Subcutaneous abdominal adipose tissue (tissue), 5 donors: ENCODE measurements around the gene CXXC1.

Experiments
- H3K27ac ChIP-seq: one replicate; pipeline ENCODE4 v1.7.0; 2013; ENCODE audit warnings: low read depth, mild to moderate bottlenecking, inconsistent platforms, low read length, moderate library complexity
- H3K27me3 ChIP-seq, 5 donors: one replicate each; pipeline ENCODE4 v1.7.0; 2013; ENCODE audit warnings: low read length in 5 of 5, inconsistent platforms in 1 of 5; ENCODE audit not compliant: control insufficient read depth in 5 of 5, insufficient read depth in 4 of 5
- H3K36me3 ChIP-seq, 5 donors: one replicate each; pipeline ENCODE4 v1.7.0; 2013; ENCODE audit warnings: low read length in 5 of 5; ENCODE audit not compliant: control insufficient read depth in 5 of 5, insufficient read depth in 5 of 5
- H3K4me1 ChIP-seq, 5 donors: one replicate each; pipeline ENCODE4 v1.7.0; 2013; ENCODE audit warnings: low read length in 5 of 5, mild to moderate bottlenecking in 3 of 5, moderate library complexity in 1 of 5; ENCODE audit not compliant: control insufficient read depth in 5 of 5, insufficient read depth in 5 of 5
- H3K4me3 ChIP-seq, 5 donors: one replicate each; pipeline ENCODE4 v1.7.0; 2013; ENCODE audit warnings: low read length in 5 of 5, low read depth in 1 of 5
- H3K9ac ChIP-seq, 5 donors: one replicate each; pipeline ENCODE4 v1.7.0; 2013; ENCODE audit warnings: low read length in 5 of 5, mild to moderate bottlenecking in 4 of 5, moderate library complexity in 3 of 5
- H3K9me3 ChIP-seq, 5 donors: one replicate each; pipeline ENCODE4 v1.7.0; 2013; ENCODE audit warnings: low read length in 5 of 5; ENCODE audit not compliant: control insufficient read depth in 5 of 5
- donor health status: healthy.
- donor health status: healthy.
- donor health status: healthy.
- donor health status: healthy.
- donor health status: healthy.

The CXXC1 gene

DNA sequence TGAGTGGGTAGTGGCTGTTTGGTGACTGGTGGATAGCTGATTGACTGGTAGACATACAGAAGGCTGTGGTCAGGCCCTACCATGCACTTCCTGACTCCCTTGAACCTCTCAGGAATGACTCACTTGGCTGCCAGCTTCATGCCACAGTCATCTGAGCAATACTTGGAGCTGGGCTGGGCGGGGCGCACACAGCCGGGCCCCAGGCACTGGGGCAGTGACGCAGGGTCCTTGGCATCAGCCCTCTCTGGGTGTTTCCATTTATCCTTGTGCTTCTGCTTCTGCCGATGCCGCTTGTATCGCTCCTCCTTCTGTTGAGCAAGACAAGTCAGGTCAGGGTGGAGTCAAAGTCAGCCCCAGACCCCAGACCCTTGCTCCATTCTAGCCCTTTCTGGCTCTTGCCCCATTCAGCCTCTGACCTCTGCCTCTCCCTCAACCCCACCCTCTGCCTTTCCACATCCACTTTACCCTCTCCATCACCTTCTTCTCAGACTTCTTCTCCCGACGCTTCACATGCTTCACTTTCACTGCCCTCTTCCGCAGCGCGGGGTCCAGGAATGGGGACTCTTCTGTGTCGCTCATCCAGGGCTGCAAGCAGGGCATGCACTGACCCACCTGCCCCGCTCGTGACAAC is 3.1 kb downstream of the CXXC1 start:
- Histone ChIP-seq H3K27ac (no peak overlapping the region), H3K36me3 (peaks cover 0 to 40% (median 35%) of the 10 kb centered on the region in 5 donors), H3K9ac (no peak overlapping the region), H3K9me3 (no peaks in the 10 kb centered on the region), H3K4me1 (peaks cover 8 to 47% (median 36%) of the 10 kb centered on the region in 5 donors), H3K27me3 (no peaks in the 10 kb centered on the region), H3K4me3 (no peak overlapping the region)

GRCh38 chr18:50283469-50284209 is 3.9 kb downstream of the CXXC1 start:
- no peaks in the 10 kb centered on the region for H3K9me3 ChIP-seq
- H3K4me1 ChIP-seq = peaks cover 8 to 47% (median 38%) of the 10 kb centered on the region in 5 donors
- no peak overlapping the region for H3K27ac ChIP-seq
- no peaks in the 10 kb centered on the region for H3K27me3 ChIP-seq
- peaks cover 0 to 47% (median 38%) of the 10 kb centered on the region in 5 donors for H3K36me3 ChIP-seq
- H3K4me3 ChIP-seq = no peak overlapping the region
- H3K9ac ChIP-seq = no peak overlapping the region

GRCh38 chr18:50282521-50283335 is 4.8 kb downstream of the CXXC1 start:
- H3K9me3 ChIP-seq = no peaks in the 10 kb centered on the region
- H3K27ac ChIP-seq = no peak overlapping the region
- no peak overlapping the region for H3K9ac ChIP-seq
- H3K36me3 ChIP-seq = peaks cover 4 to 53% (median 42%) of the 10 kb centered on the region in 5 donors
- peak overlapping the region in 2 of 5 donors; percentile 11 to 100 for H3K4me3 ChIP-seq
- peaks cover 8 to 47% (median 38%) of the 10 kb centered on the region in 5 donors for H3K4me1 ChIP-seq
- H3K27me3 ChIP-seq = no peaks in the 10 kb centered on the region

GRCh38 chr18:50281972-50282520 is 5.4 kb downstream of the CXXC1 start:
- H3K4me1 ChIP-seq = peaks cover 8 to 42% (median 36%) of the 10 kb centered on the region in 5 donors
- H3K9ac ChIP-seq = peak overlapping the region in 4 of 5 donors; percentile 68 to 98 (median 83)
- peak overlapping the region; percentile 88 for H3K27ac ChIP-seq
- H3K36me3 ChIP-seq = peaks cover 4 to 57% (median 43%) of the 10 kb centered on the region in 5 donors
- no peaks in the 10 kb centered on the region for H3K27me3 ChIP-seq
- H3K4me3 ChIP-seq = peak overlapping the region; percentile 11 to 100 (median 94)
- H3K9me3 ChIP-seq = no peaks in the 10 kb centered on the region

DNA sequence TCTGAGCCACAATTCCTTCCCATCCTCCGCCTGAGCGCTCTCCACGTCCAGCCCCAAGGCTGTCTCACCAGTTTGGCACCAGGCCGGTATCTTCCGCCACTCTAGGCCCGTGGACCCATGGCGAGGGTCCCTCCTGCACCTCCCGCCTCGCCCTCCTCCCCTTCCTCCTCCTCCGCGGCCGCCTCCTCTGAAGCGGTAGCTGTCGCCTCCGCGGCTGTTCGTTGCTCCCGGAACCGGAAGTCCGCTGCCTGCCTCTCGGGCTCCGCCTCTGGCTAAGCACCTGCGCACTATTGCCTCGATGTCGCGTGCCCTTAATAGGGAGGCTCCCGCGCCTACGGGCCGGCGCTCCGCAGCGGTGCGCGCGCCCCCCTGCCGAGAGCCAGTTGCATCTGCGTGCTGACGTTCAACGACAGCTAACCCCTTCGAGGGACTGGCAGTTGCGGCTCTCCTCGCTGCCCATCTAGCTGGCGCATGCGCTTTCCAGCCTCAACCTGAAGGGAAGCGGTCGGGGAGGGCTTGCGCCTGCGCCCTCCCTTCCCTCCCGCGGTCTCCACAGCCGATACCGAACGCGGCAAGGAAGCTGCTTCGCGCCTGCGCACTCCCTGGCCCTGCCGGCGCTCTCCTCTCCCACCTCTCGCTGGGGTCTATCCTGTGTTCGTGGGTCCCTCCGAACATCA is 6.1 kb downstream of the CXXC1 start, which contains the start of gene MBD1:
Gene MBD1 (minus strand): TSS at position 229 of the 677 bp plus-strand sequence. CDS start 1,531 bp downstream, outside the sequence.
- peaks cover 4 to 36% (median 30%) of the 10 kb centered on the region in 5 donors for H3K4me1 ChIP-seq
- H3K36me3 ChIP-seq = peaks cover 4 to 63% (median 49%) of the 10 kb centered on the region in 5 donors

GRCh38 chr18:50280707-50281294 is 6.7 kb downstream of the CXXC1 start:
- no peaks in the 10 kb centered on the region for H3K9me3 ChIP-seq
- H3K27me3 ChIP-seq = no peaks in the 10 kb centered on the region
- H3K4me1 ChIP-seq = peaks cover 4 to 30% (median 27%) of the 10 kb centered on the region in 5 donors
- peaks cover 8 to 67% (median 55%) of the 10 kb centered on the region in 5 donors for H3K36me3 ChIP-seq
- peak overlapping the region; percentile 88 for H3K27ac ChIP-seq
- peak overlapping the region; percentile 73 to 100 (median 97) for H3K9ac ChIP-seq
- peak overlapping the region; percentile 92 to 100 (median 96) for H3K4me3 ChIP-seq

More for the DNA sequence above, 6.1 kb downstream of the CXXC1 start, which contains the start of gene MBD1:
- Histone ChIP-seq H3K9ac (peak within 1 kb of the TSS; percentile 73 to 100 (median 97)), H3K4me3 (peak within 1 kb of the TSS; percentile 92 to 100 (median 96)), H3K27ac (peak within 1 kb of the TSS; percentile 88), H3K9me3 (no peaks in the 10 kb centered on the region), H3K27me3 (no peaks in the 10 kb centered on the region)

GRCh38 chr18:50279752-50280151 is 7.7 kb downstream of the CXXC1 start:
- H3K27ac ChIP-seq = no peak overlapping the region
- H3K9ac ChIP-seq = peak overlapping the region; percentile 35 to 100 (median 97)
- no peaks in the 10 kb centered on the region for H3K27me3 ChIP-seq
- H3K4me3 ChIP-seq = peak overlapping the region in 2 of 5 donors; percentile 96 to 100
- H3K9me3 ChIP-seq = no peaks in the 10 kb centered on the region
- H3K36me3 ChIP-seq = peaks cover 8 to 67% (median 59%) of the 10 kb centered on the region in 5 donors
- H3K4me1 ChIP-seq = peaks cover 4 to 30% (median 27%) of the 10 kb centered on the region in 5 donors

DNA sequence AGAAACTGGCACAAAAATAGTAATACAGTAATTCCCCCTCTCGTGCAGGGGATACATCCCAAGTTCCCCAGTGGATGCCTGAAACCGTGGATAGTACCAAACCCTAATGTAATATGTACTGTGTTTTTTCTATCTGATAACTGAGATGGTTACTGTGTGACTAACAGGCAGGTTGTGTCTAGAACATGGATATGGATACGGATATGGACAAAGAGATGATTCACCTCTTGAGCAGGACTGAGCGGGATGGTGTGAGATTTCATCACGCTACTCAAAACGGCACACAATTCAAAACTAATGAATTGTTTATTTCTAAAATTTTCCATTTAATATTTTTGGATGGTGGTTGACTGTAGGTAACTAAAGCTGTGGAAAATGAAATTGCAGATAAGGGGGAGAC is 9.6 kb downstream of the CXXC1 start:
- no peak overlapping the region for H3K9ac ChIP-seq
- H3K36me3 ChIP-seq = peaks cover 8 to 67% (median 59%) of the 10 kb centered on the region in 5 donors

DNA sequence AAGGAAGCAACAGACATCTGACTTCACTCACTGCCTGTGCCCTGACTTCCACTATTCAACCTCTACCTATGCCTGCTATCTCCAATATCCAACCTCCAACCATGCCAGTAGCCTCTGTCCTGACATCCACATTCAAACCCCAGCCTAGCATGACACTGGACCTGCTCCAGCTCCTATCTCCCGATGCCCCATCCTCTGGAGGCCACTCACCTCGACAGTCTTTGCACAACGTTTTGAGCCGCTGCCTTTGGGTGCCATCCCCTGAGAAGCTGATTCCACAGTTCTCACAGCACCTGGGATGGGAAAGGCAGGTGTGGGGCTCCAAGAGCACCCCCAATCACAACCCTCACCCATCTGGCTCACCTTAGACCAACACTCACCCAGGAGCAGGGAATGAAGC is 11.0 kb downstream of the CXXC1 start:
- Histone ChIP-seq H3K4me3 (no peak overlapping the region), H3K9ac (no peak overlapping the region), H3K4me1 (peaks cover 4 to 22% (median 18%) of the 10 kb centered on the region in 5 donors), H3K9me3 (no peaks in the 10 kb centered on the region), H3K27me3 (no peaks in the 10 kb centered on the region), H3K27ac (no peak overlapping the region), H3K36me3 (peaks cover 10 to 75% (median 68%) of the 10 kb centered on the region in 5 donors)

More for the DNA sequence above, 9.6 kb downstream of the CXXC1 start:
- Histone ChIP-seq H3K27ac (no peak overlapping the region), H3K27me3 (no peaks in the 10 kb centered on the region), H3K4me3 (no peak overlapping the region), H3K9me3 (no peaks in the 10 kb centered on the region), H3K4me1 (peaks cover 4 to 30% (median 27%) of the 10 kb centered on the region in 5 donors)
